Nephron (organoid): ENCODE data around the gene PLCB1.

Source experiments
- H3K27ac Mint-ChIP-seq, 3 experiments: 2 replicates each; pipeline ENCODE4 v1.8.0; 2020; ENCODE audit warnings: mixed read lengths in 3 of 3, mild to moderate bottlenecking in 2 of 3, moderate library complexity in 1 of 3
- H3K27me3 Mint-ChIP-seq: 2 replicates; pipeline ENCODE4 v1.8.0; 2021; ENCODE audit warnings: low read depth, mild to moderate bottlenecking, moderate library complexity, mixed read lengths
- H3K36me3 Mint-ChIP-seq: 2 replicates; pipeline ENCODE4 v1.8.0; 2020; ENCODE audit warnings: low read depth, mixed read lengths
- H3K4me1 Mint-ChIP-seq: 2 replicates; pipeline ENCODE4 v1.8.0; 2020; ENCODE audit warnings: mixed read lengths
- H3K4me3 Mint-ChIP-seq, 3 experiments: 2 replicates each; pipeline ENCODE4 v1.8.0; 2020; ENCODE audit warnings: mild to moderate bottlenecking in 3 of 3, mixed read lengths in 3 of 3, moderate library complexity in 2 of 3
- H3K9me3 Mint-ChIP-seq: 2 replicates; pipeline ENCODE4 v1.8.0; 2020; ENCODE audit warnings: mixed read lengths
- CTCF ChIP-seq, 3 experiments: fragments of 200-600 bp; sonication (generic); IDR thresholded peaks; one replicate each; pipeline ENCODE4 v1.5.0; 2021; ENCODE audit warnings: antibody characterized with exemption in 3 of 3; ENCODE audit not compliant: unreplicated experiment in 3 of 3

PLCB1 gene

GRCh38 chr20:8262721-8263120 is 130.7 kb downstream of the PLCB1 start:
- Mint-ChIP-seq H3K27me3 (no peaks in the 10 kb centered on the region), H3K36me3 (no peaks in the 10 kb centered on the region), H3K9me3 (no peaks in the 10 kb centered on the region), H3K27ac (no peak overlapping the region), H3K4me3 (no peak overlapping the region), H3K4me1 (no peaks in the 10 kb centered on the region)
- TF ChIP-seq CTCF (IDR thresholded peaks at IDR 0.05; ENCODE audit: unreplicated experiment in 3 of 3) = no peak

GRCh38 chr20:8265588-8265987 is 133.5 kb downstream of the PLCB1 start:
- no peaks in the 10 kb centered on the region for H3K4me1 Mint-ChIP-seq
- no peaks in the 10 kb centered on the region for H3K36me3 Mint-ChIP-seq
- H3K9me3 Mint-ChIP-seq = peaks cover 6% of the 10 kb centered on the region
- TF ChIP-seq CTCF (IDR thresholded peaks at IDR 0.05; ENCODE audit: unreplicated experiment in 3 of 3) = no peak
- H3K27ac Mint-ChIP-seq = no peak overlapping the region
- H3K4me3 Mint-ChIP-seq = no peak overlapping the region
- H3K27me3 Mint-ChIP-seq = no peaks in the 10 kb centered on the region

- Mint-ChIP-seq H3K9me3 (peaks cover 6% of the 10 kb centered on the region), H3K27me3 (no peaks in the 10 kb centered on the region), H3K4me1 (no peaks in the 10 kb centered on the region), H3K27ac (no peak overlapping the region), H3K4me3 (no peak overlapping the region), H3K36me3 (no peaks in the 10 kb centered on the region)
- TF ChIP-seq CTCF (IDR thresholded peaks at IDR 0.05; ENCODE audit: unreplicated experiment in 3 of 3) = no peak
These were observed 134.9 kb downstream of the PLCB1 start for GRCh38 chr20:8267009-8267408.

- no peaks in the 10 kb centered on the region for H3K27me3 Mint-ChIP-seq
- no peak for TF ChIP-seq CTCF (IDR thresholded peaks at IDR 0.05; ENCODE audit: unreplicated experiment in 3 of 3)
- H3K9me3 Mint-ChIP-seq = peaks cover 6% of the 10 kb centered on the region
- no peak overlapping the region for H3K4me3 Mint-ChIP-seq
- no peaks in the 10 kb centered on the region for H3K36me3 Mint-ChIP-seq
- H3K4me1 Mint-ChIP-seq = peaks cover 5% of the 10 kb centered on the region
- H3K27ac Mint-ChIP-seq = no peak overlapping the region
These were observed 139.7 kb downstream of the PLCB1 start for GRCh38 chr20:8271727-8272126.

- no peak for TF ChIP-seq CTCF (IDR thresholded peaks at IDR 0.05; ENCODE audit: unreplicated experiment in 3 of 3)
- H3K4me1 Mint-ChIP-seq = peaks cover 5% of the 10 kb centered on the region
- peaks cover 6% of the 10 kb centered on the region for H3K9me3 Mint-ChIP-seq
- no peaks in the 10 kb centered on the region for H3K27me3 Mint-ChIP-seq
- no peaks in the 10 kb centered on the region for H3K36me3 Mint-ChIP-seq
- no peak overlapping the region for H3K4me3 Mint-ChIP-seq
- no peak overlapping the region for H3K27ac Mint-ChIP-seq
These were observed 140.7 kb downstream of the PLCB1 start for GRCh38 chr20:8272766-8273165.

GRCh38 chr20:8284902-8285301 is 152.8 kb downstream of the PLCB1 start:
- Mint-ChIP-seq H3K36me3 (no peaks in the 10 kb centered on the region), H3K27ac (no peak overlapping the region), H3K9me3 (no peaks in the 10 kb centered on the region), H3K4me3 (no peak overlapping the region), H3K4me1 (peaks cover 2% of the 10 kb centered on the region), H3K27me3 (no peaks in the 10 kb centered on the region)
- no peak for TF ChIP-seq CTCF (IDR thresholded peaks at IDR 0.05; ENCODE audit: unreplicated experiment in 3 of 3)
